ENCODE results near the gene SLCO3A1. TPM values are rescaled to one million over a fixed set of nuclear protein-coding genes. Genes with fewer than 3 reads are reported as not detected.

Gene SLCO3A1
- total RNA-seq, 4 donors from 2014 or later, result 4.4 to 66.2 (median 5.1) TPM

DNA sequence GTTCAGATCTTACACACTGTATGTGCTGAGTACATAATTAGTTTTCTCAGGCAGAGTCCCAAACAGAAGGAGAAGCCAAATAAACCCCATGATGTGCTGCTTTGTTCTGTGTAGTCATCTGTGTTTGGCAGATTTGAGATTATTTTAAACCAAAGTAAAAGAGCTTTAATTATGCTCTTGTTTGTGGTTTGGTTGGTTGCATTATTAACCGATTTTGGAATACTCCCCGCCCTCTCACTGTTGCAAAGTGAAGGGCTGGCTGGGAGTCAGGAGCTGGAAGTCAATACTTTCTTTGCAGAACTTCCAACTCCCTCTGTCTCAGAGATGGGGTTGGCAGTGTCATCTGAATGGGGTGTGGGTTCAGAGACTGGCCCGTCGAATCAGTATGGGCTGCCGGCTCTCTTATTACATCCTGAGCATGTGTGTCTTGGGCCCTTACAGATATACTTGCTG lies 34.4 kb downstream of the SLCO3A1 start:
- H3K4me3 ChIP-seq, result no peak overlapping the region
- no peak overlapping the region for H3K27ac ChIP-seq
- intact Hi-C loops (cut with DNase I; ENCODE audit: low total_unique reads) (no loop called here), in situ Hi-C loops (cut with MboI; ENCODE audit: low pct_ligation_motif_present in 1 of 4, low pct_unique_long_range_greater_than_20kb in 1 of 4, low sequenced_read_pairs in 3 of 4) (no loop called here)
- H3K36me3 ChIP-seq, result no peaks in the 10 kb centered on the region
- no peaks in the 10 kb centered on the region for H3K9me3 ChIP-seq
- 20 to 39% methylated on average over 2 to 5 of the region's 5 CpGs for WGBS, 2 donors (ENCODE audit: low coverage in 1 of 2)
- TF ChIP-seq POLR2A (IDR thresholded peaks at IDR 0.05) (no peak), POLR2AphosphoS5 (IDR thresholded peaks at IDR 0.05) (no peak), CTCF (IDR thresholded peaks at IDR 0.05) (no peak), EP300 (IDR thresholded peaks at IDR 0.05; ENCODE audit: low read depth) (no peak)
- no peak for DNase-seq
- H3K4me1 ChIP-seq, result peaks cover 5 to 30% (median 21%) of the 10 kb centered on the region in 4 donors
- H3K27me3 ChIP-seq, result no peaks in the 10 kb centered on the region

DNA sequence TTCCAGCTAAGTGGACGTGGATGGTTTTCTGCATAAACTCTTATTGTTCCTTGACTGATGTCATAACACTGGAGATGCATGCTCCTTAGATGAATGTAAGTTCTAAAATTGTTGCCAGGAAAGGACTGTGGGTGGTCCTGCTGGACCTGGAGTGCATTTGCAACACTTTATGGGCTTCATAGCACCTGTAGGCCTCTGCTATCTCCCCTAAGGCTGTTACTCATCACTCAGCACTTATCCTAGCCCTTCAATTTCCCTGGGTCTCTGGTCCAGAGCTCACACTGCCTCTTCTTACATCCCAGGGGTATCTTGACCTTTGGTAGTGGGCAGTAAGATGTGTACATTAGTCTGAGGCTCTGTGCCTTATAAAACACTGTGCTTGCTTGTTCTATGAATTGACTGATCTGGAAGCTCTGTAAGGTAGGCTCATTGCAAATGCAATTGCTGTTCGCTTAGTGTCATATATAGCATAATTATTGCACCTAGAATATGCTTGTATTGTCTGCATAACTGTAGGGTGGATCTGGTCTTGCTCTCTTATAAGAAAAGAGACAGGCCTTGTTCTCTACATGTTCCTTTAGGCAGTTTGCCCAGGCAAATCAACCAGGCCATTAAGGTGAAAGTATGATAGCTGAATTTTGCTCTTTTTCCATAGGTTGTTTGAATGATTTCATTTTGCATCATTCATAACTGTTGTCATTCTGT lies 35.8 kb downstream of the SLCO3A1 start:
- WGBS, 2 donors (ENCODE audit: low coverage in 1 of 2), result 71% methylated on average over 1 to 2 of the region's 2 CpGs
- no peak overlapping the region for H3K27ac ChIP-seq
- peaks cover 5 to 30% (median 21%) of the 10 kb centered on the region in 4 donors for H3K4me1 ChIP-seq
- intact Hi-C loops (cut with DNase I; ENCODE audit: low total_unique reads), result no loop called here
- no peaks in the 10 kb centered on the region for H3K27me3 ChIP-seq
- no peak for DNase-seq
- in situ Hi-C loops (cut with MboI; ENCODE audit: low pct_ligation_motif_present in 1 of 4, low pct_unique_long_range_greater_than_20kb in 1 of 4, low sequenced_read_pairs in 3 of 4), result no loop called here
- no peak overlapping the region for H3K4me3 ChIP-seq
- H3K36me3 ChIP-seq, result no peaks in the 10 kb centered on the region
- TF ChIP-seq POLR2AphosphoS5 (IDR thresholded peaks at IDR 0.05) (no peak), EP300 (IDR thresholded peaks at IDR 0.05; ENCODE audit: low read depth) (no peak), CTCF (IDR thresholded peaks at IDR 0.05) (no peak), POLR2A (IDR thresholded peaks at IDR 0.05) (no peak)
- H3K9me3 ChIP-seq, result no peaks in the 10 kb centered on the region

- no peaks in the 10 kb centered on the region for H3K36me3 ChIP-seq
- no peak for DNase-seq
- no peak overlapping the region for H3K27ac ChIP-seq
- WGBS, 2 donors (ENCODE audit: low coverage in 1 of 2), result 92 to 100% methylated on average over 2 of the region's 2 CpGs
- intact Hi-C loops (cut with DNase I; ENCODE audit: low total_unique reads) (no loop called here), in situ Hi-C loops (cut with MboI; ENCODE audit: low pct_ligation_motif_present in 1 of 4, low pct_unique_long_range_greater_than_20kb in 1 of 4, low sequenced_read_pairs in 3 of 4) (no loop called here)
- TF ChIP-seq EP300 (IDR thresholded peaks at IDR 0.05; ENCODE audit: low read depth) (no peak), POLR2A (IDR thresholded peaks at IDR 0.05) (no peak), POLR2AphosphoS5 (IDR thresholded peaks at IDR 0.05) (no peak), CTCF (IDR thresholded peaks at IDR 0.05) (no peak)
- no peak overlapping the region for H3K4me3 ChIP-seq
- no peaks in the 10 kb centered on the region for H3K9me3 ChIP-seq
- H3K27me3 ChIP-seq, result no peaks in the 10 kb centered on the region
- peaks cover 5 to 30% (median 21%) of the 10 kb centered on the region in 4 donors for H3K4me1 ChIP-seq
Measured at GRCh38 chr15:91890614-91891013, 37.1 kb downstream of the SLCO3A1 start.

- no peak for DNase-seq
- no peak overlapping the region for H3K4me3 ChIP-seq
- H3K27me3 ChIP-seq, result no peaks in the 10 kb centered on the region
- intact Hi-C loops (cut with DNase I; ENCODE audit: low total_unique reads) (no loop called here), in situ Hi-C loops (cut with MboI; ENCODE audit: low pct_ligation_motif_present in 1 of 4, low pct_unique_long_range_greater_than_20kb in 1 of 4, low sequenced_read_pairs in 3 of 4) (no loop called here)
- no peak for TF ChIP-seq POLR2AphosphoS5 (IDR thresholded peaks at IDR 0.05)
- no peaks in the 10 kb centered on the region for H3K36me3 ChIP-seq
- H3K4me1 ChIP-seq, result peaks cover 5 to 30% (median 21%) of the 10 kb centered on the region in 4 donors
- no peak overlapping the region for H3K27ac ChIP-seq
- no peaks in the 10 kb centered on the region for H3K9me3 ChIP-seq
- 91 to 100% methylated on average over 1 of the region's 1 CpG for WGBS, 2 donors (ENCODE audit: low coverage in 1 of 2)
Measured at GRCh38 chr15:91891101-91891500, 37.6 kb downstream of the SLCO3A1 start.

Data from transverse colon (tissue), 4 donors.